Activated CD4-positive, alpha-beta T cell treated with anti-CD3 and anti-CD28 coated beads, Interleukin-2, amount 50 U/mL, for 24 hours (primary cell): Measurements from ENCODE around the gene GPR42.

Experiments used
- DNase-seq, 2 donors: peaks; one replicate each; pipeline ENCODE4 v3.0.0-alpha.2; 2020; ENCODE audit warnings: low read depth in 1 of 2, low spot score in 1 of 2

The GPR42 gene

GRCh38 chr19:35417713-35418534, 47.1 kb downstream of the GPR42 start:
- DNase-seq: no peak

GRCh38 chr19:35419046-35419445, 48.2 kb downstream of the GPR42 start:
- no peak for DNase-seq

GRCh38 chr19:35419805-35420204, 48.9 kb downstream of the GPR42 start:
- DNase-seq: no peak

GRCh38 chr19:35421362-35421761, 50.5 kb downstream of the GPR42 start:
- DNase-seq: no peak
